Thyroid gland (tissue), 4 donors: Measurements from ENCODE around the gene INTS1. TPM values are rescaled to one million over a fixed set of nuclear protein-coding genes. Genes with fewer than 3 reads are reported as not detected.
A peak's percentile ranks its signal among the peaks of the same experiment; 100 is the strongest.

Experiments
- DNase-seq, 2 donors: peaks; one replicate each; pipeline ENCODE4 v3.0.0-alpha.2; 2019
- H3K27ac ChIP-seq, 3 donors: fragments of 200-600 bp; sonication (generic); 1 replicate in 2 of 3; 2 replicates in 1 of 3; pipeline ENCODE4 v1.5.1; 2016 to 2019; ENCODE audit warnings: mild to moderate bottlenecking in 1 of 3, moderate library complexity in 1 of 3
- H3K27me3 ChIP-seq: fragments of 200-600 bp; sonication (generic); one replicate; pipeline ENCODE4 v1.5.1; 2019
- H3K36me3 ChIP-seq, 2 donors: fragments of 200-600 bp; sonication (generic); one replicate each; pipeline ENCODE4 v1.5.1; 2016 to 2019
- H3K4me1 ChIP-seq, 2 donors: fragments of 200-600 bp; sonication (generic); one replicate each; pipeline ENCODE4 v1.5.1; 2017 to 2019
- H3K4me3 ChIP-seq, 3 donors: fragments of 200-600 bp; sonication (generic); replicated peaks in 1 of 3; 1 replicate in 2 of 3; 2 replicates in 1 of 3; pipeline ENCODE4 v1.5.1; 2016; ENCODE audit warnings: mild to moderate bottlenecking in 1 of 3
- H3K9me3 ChIP-seq: fragments of 200-600 bp; sonication (generic); one replicate; pipeline ENCODE4 v1.5.1; 2017
- POLR2A ChIP-seq, 2 donors: fragments of 450-650 bp; IDR thresholded peaks; one replicate each; pipeline ENCODE4 v1.6.1; 2017; ENCODE audit warnings: antibody characterized with exemption in 2 of 2, mild to moderate bottlenecking in 2 of 2, moderate library complexity in 1 of 2
- WGBS, 2 donors: methylation state at CpG; one replicate each; pipeline ENCODE4 v1.1.5; 2017; 5-methylcytosine and 5-hydroxymethylcytosine counted together
- intact Hi-C: fragments of 100-400 bp; cut with DNase I; formaldehyde crosslinking; loops from one replicate; pipeline ENCODE4 v1.15.1; 2023
- total RNA-seq, 4 donors: library from RNA; depleted of rRNA; stranded (reverse); fragments of >200 nt; gene quantifications; one replicate each; pipeline ENCODE4 v1.2.3, GENCODE V29; 2016
- TF ChIP-seq, protein P1 (sequence below), 6 experiments: fragments of 200-600 bp in 3 of 6; fragments of 450-650 bp in 3 of 6; sonication (generic) in 3 of 6; IDR thresholded peaks; one replicate each; pipeline ENCODE4 v1.5.1; 2016 to 2019; ENCODE audit warnings: antibody characterized with exemption in 6 of 6, mild to moderate bottlenecking in 2 of 6, inconsistent platforms in 1 of 6, moderate library complexity in 1 of 6

Gene INTS1
- total RNA-seq, 4 donors from 2014 or later = 34.5 to 72.3 (median 65.5) TPM

DNA sequence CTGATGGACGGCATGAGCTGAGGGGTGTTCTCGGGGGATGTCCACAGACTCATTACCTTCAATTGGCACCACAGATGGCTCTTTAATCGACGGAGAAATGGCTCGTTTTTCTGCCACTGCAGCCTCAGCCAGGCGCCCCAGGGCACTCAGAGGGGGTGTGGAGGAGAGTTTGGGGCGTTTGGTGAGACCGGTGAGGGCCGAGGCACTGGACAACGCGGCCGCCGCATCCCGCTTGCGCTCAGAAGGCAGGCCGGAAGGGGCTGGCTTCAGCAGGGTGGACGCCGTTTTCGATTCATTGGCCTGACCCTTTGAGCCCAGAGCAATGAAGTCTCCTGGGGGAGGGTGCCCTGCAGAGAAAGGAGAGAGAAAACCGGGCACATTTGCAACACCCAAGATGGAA, 1.3 kb downstream of the INTS1 start:
- peaks cover 29 to 30% of the 10 kb centered on the region in 2 donors for H3K36me3 ChIP-seq
- intact Hi-C loops = loop anchor here (5.0 kb wide), 1 partner anchor 54 kb away; the partner anchor contains the start of gene TMEM184A

DNA sequence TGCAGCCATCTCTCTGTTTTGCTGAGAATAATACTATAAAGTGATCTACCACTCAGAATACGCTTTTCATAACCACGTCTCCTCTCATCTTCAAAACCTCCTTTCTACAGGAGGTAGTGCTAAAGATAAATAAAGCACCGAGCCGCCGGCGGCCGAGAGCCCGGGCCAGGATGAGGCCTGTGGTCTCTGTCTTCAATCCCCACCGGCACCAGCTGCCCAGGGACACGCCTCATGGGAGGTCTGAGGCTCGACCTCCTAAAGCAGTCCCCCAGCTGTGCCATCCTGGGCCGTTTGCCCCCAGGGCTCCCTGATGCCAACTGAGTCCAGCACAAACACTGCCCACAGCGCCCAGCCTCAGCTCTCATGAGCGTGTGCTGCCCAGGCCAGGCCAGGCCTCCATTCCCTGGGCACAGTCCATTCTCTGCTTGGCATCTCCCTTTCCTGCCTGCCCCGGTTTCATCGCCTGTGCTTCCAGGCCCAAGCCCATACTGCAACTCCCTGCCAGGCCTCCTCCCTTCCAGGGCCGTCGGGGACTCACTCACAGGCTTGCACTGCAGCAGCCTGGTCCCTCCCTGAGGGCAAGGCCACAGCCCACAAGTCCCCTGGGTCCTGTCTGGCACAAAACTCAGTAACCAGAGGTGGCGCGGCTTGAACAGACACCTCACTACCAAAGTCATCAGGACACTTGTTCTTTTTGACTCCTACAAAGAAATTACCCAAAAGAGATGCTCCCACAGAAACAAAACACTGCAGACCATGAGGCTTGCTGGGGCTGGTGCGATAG, 2.5 kb downstream of the INTS1 start:
- Histone ChIP-seq H3K9me3 (no peaks in the 10 kb centered on the region), H3K27me3 (no peaks in the 10 kb centered on the region), H3K36me3 (peaks cover 40 to 41% of the 10 kb centered on the region in 2 donors), H3K27ac (no peak overlapping the region), H3K4me1 (peaks cover 9 to 13% of the 10 kb centered on the region in 2 donors), H3K4me3 (no peak overlapping the region)
- TF ChIP-seq, protein P1, sequence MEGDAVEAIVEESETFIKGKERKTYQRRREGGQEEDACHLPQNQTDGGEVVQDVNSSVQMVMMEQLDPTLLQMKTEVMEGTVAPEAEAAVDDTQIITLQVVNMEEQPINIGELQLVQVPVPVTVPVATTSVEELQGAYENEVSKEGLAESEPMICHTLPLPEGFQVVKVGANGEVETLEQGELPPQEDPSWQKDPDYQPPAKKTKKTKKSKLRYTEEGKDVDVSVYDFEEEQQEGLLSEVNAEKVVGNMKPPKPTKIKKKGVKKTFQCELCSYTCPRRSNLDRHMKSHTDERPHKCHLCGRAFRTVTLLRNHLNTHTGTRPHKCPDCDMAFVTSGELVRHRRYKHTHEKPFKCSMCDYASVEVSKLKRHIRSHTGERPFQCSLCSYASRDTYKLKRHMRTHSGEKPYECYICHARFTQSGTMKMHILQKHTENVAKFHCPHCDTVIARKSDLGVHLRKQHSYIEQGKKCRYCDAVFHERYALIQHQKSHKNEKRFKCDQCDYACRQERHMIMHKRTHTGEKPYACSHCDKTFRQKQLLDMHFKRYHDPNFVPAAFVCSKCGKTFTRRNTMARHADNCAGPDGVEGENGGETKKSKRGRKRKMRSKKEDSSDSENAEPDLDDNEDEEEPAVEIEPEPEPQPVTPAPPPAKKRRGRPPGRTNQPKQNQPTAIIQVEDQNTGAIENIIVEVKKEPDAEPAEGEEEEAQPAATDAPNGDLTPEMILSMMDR (IDR thresholded peaks at IDR 0.05) = no peak
- no peak for TF ChIP-seq POLR2A (IDR thresholded peaks at IDR 0.05)
- WGBS, 2 donors = 95% methylated on average over 15 to 21 of the region's 21 CpGs
- intact Hi-C loops = loop anchor here (5.0 kb wide), 1 partner anchor 56 kb away; the partner anchor contains the start of gene TMEM184A
- DNase-seq = no peak

More for the DNA sequence above, 1.3 kb downstream of the INTS1 start:
- Histone ChIP-seq H3K9me3 (no peaks in the 10 kb centered on the region), H3K4me3 (peak overlapping the region in 1 of 3 donors; percentile 93), H3K27me3 (no peaks in the 10 kb centered on the region), H3K27ac (no peak overlapping the region), H3K4me1 (peaks cover 9 to 13% of the 10 kb centered on the region in 2 donors)
- WGBS, 2 donors = 86 to 91% methylated on average over 20 of the region's 20 CpGs
- no peak for DNase-seq
- no peak for TF ChIP-seq POLR2A (IDR thresholded peaks at IDR 0.05)
- TF ChIP-seq, protein P1 (IDR thresholded peaks at IDR 0.05) = no peak

DNA sequence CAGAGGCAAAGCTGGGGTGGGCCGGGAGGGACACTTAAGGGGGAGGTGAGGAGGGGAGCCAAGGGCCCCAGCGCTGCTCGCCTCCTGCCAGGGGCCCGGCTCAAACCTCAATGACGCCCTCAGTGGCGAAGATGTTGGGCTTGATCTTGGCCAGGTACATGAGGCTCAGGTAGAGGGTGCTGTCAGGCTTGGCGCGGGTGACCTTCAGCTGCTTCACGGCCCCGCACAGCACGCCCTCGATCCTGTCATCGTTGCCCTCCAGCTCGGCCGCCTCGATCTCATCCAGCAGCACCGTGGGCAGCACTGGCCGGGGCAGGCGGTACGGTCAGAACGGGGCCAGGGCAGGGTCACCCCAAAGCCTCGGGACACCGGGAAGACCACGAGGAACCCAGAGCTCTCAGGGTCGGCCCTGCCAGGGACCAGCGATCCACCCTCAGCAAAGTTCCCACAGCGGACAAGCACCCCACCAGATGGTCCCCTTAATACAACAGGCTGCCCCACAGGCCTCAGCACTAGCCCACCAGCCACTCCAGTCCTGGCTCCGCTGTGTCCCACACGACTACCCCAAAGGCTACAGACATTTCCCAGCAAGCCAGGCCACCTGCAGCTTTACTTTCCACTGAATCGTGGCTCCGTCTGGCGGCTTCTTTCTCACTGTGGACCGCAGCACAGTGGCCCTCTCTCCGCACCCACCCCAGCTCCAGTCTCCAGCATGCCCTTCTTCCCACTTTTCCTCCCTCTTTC, 4.0 kb downstream of the INTS1 start:
- H3K27me3 ChIP-seq = no peaks in the 10 kb centered on the region
- H3K9me3 ChIP-seq = no peaks in the 10 kb centered on the region
- no peak overlapping the region for H3K27ac ChIP-seq
- WGBS, 2 donors = 96 to 98% methylated on average over 11 to 31 of the region's 34 CpGs
- intact Hi-C loops = loop anchor here (5.0 kb wide), 1 partner anchor 57 kb away; the partner anchor contains the start of gene TMEM184A
- H3K4me1 ChIP-seq = peaks cover 9 to 13% of the 10 kb centered on the region in 2 donors
- no peak for DNase-seq
- TF ChIP-seq POLR2A (IDR thresholded peaks at IDR 0.05) = no peak
- TF ChIP-seq, protein P1 (IDR thresholded peaks at IDR 0.05) = no peak
- H3K4me3 ChIP-seq = no peak overlapping the region
- H3K36me3 ChIP-seq = peaks cover 42 to 53% of the 10 kb centered on the region in 2 donors

DNA sequence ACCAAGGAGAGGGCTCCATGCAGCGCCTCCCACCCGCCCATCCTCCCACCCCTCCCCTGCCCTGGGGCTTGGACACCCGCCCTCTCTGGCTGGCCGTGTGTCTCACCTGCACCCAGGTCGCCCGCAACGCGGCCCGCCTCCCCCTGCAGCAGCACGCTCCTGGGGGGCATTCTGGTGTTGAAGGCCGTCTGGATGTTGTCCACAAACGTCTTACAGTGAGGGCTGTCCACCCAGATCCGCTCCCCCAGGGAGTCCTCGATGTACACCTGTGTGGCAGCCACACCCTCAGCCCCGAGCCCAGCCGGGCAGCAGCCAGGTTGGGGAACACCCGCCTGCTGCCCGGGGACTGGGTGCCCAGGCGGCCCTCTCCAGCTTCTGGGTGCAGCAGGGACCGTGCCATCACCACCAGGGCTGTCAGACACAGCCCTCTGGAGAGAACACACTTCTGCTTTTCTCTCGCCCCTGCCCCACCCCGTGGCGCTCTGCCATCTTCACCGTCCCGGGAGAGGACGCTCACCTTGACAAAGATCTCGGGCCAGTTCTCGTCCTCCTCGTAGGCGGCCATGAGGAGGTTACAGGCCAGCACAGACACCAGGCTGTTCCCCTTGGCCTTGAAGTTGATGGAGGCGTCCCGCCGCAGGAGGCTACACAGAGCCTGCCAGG, 4.7 kb downstream of the INTS1 start:
- DNase-seq = no peak

More for the DNA sequence above, 4.7 kb downstream of the INTS1 start:
- 96% methylated on average over 25 to 30 of the region's 33 CpGs for WGBS, 2 donors
- H3K27me3 ChIP-seq = no peaks in the 10 kb centered on the region
- peaks cover 9 to 13% of the 10 kb centered on the region in 2 donors for H3K4me1 ChIP-seq
- no peak overlapping the region for H3K4me3 ChIP-seq
- no peak overlapping the region for H3K27ac ChIP-seq
- no peaks in the 10 kb centered on the region for H3K9me3 ChIP-seq
- TF ChIP-seq POLR2A (IDR thresholded peaks at IDR 0.05) = no peak
- TF ChIP-seq, protein P1 (IDR thresholded peaks at IDR 0.05) = no peak
- intact Hi-C loops = loop anchor here (5.0 kb wide), 1 partner anchor 58 kb away; the partner anchor contains the start of gene TMEM184A
- peaks cover 46 to 60% of the 10 kb centered on the region in 2 donors for H3K36me3 ChIP-seq
